ENCODE data around the gene CDKN1B. TPM values are rescaled to one million over a fixed set of nuclear protein-coding genes. Genes with fewer than 3 reads are reported as not detected.

CDKN1B gene
- total RNA-seq, 2 donors from 2014 or later = 38.0 to 53.3 TPM

- ATAC-seq = peak; percentile 91
- peak; percentile 92 to 93 for DNase-seq
- intact Hi-C loops (cut with DNase I, micrococcal nuclease) = no loop called here
These were observed 20.4 kb upstream of the CDKN1B start for GRCh38 chr12:12696562-12697383.

DNA sequence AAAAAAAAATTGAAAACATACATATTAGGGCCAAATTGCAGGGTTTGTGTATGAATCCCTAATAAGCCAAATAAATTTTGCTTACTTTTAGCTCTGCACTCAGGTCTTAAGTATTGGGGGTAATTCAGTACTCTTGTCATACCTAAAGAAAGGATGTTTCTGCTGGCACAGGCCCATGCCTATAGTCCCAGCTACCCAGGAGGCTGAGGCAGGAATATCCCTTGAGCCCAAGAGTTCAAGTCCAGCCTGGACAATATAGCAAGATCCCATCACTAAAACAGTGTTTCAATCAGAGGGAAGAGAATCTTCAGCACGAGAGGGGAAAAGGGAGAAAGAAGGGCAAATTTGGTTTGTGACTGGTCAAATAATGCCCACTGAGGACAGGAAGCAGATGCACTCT lies 17.8 kb upstream of the CDKN1B start:
- intact Hi-C loops (cut with DNase I, micrococcal nuclease) = no loop called here
- DNase-seq (no peak), ATAC-seq (no peak)

GRCh38 chr12:12700254-12700653 lies 16.9 kb upstream of the CDKN1B start:
- intact Hi-C loops (cut with DNase I, micrococcal nuclease) = loop anchor here in 1 of 2 donors (5.0 kb wide), 1 partner anchor 323 kb away; no protein-coding TSS in a partner anchor
- no peak for DNase-seq
- ATAC-seq = no peak

GRCh38 chr12:12701457-12701856 lies 15.7 kb upstream of the CDKN1B start:
- intact Hi-C loops (cut with DNase I, micrococcal nuclease) = loop anchor here in 1 of 2 donors (5.0 kb wide), 1 partner anchor 324 kb away; no protein-coding TSS in a partner anchor
- ATAC-seq = no peak

GRCh38 chr12:12704593-12705230 lies 12.5 kb upstream of the CDKN1B start:
- DNase-seq = peak; percentile 50 to 63
- intact Hi-C loops (cut with DNase I, micrococcal nuclease) = loop anchor here in 1 of 2 donors (5.0 kb wide), 1 partner anchor 327 kb away; no protein-coding TSS in a partner anchor
- ATAC-seq = peak; percentile 92

More at GRCh38 chr12:12701457-12701856, 15.7 kb upstream of the CDKN1B start:
- DNase-seq = no peak

DNA sequence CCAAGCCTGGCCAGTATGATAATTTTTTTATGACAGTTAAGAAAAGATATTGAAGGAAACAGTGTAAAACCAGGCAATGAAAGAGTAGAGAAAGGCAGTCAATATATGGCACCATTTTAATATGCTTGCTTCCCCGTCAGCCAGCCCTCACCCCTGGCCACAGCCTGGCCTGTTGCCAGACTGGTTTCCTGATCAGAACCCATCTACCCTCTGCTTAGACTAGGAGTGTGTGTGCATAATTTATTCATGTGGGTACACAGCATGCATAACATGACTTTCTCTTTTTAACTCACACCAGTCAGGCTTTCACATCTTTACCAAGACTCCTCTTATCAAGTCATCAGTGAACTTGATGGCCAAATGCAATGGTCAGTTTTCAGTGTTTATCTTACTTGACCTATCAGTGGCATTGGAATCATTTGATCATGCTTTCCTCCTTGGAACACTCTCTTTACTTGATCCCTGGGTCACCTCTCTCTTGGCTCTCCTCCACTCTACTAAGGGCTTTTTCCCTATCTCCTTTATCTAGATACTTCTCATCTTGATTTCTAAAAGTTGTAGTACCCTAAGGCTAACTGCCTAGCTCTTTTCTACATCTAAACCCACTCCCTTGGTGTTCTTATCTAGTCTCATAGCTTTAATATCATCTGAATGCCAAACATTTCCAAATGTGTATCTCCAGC lies 11.2 kb upstream of the CDKN1B start:
- intact Hi-C loops (cut with DNase I, micrococcal nuclease) = no loop called here
- DNase-seq = peak in 1 of 2 donors; percentile 67

GRCh38 chr12:12713932-12714275 lies 3.3 kb upstream of the CDKN1B start:
- DNase-seq = no peak
- intact Hi-C loops (cut with DNase I, micrococcal nuclease) = no loop called here
- no peak for ATAC-seq

More for the DNA sequence above, 11.2 kb upstream of the CDKN1B start:
- ATAC-seq = no peak

- intact Hi-C loops (cut with DNase I, micrococcal nuclease) = no loop called here
- ATAC-seq = peak; percentile 17
- peak; percentile 72 to 75 for DNase-seq
These were observed 2.7 kb upstream of the CDKN1B start for GRCh38 chr12:12714276-12715021.

GRCh38 chr12:12715128-12715458 lies 2.1 kb upstream of the CDKN1B start:
- no peak for ATAC-seq
- intact Hi-C loops (cut with DNase I, micrococcal nuclease) = no loop called here
- no peak for DNase-seq

GRCh38 chr12:12715459-12716150 lies 1.6 kb upstream of the CDKN1B start:
- ATAC-seq (no peak), DNase-seq (peak in 1 of 2 donors; percentile 59)
- intact Hi-C loops (cut with DNase I, micrococcal nuclease) = no loop called here

GRCh38 chr12:12716151-12716792 lies 896 bp upstream of the CDKN1B start:
- DNase-seq (no peak), ATAC-seq (peak; percentile 2)
- intact Hi-C loops (cut with DNase I, micrococcal nuclease) = no loop called here

DNA sequence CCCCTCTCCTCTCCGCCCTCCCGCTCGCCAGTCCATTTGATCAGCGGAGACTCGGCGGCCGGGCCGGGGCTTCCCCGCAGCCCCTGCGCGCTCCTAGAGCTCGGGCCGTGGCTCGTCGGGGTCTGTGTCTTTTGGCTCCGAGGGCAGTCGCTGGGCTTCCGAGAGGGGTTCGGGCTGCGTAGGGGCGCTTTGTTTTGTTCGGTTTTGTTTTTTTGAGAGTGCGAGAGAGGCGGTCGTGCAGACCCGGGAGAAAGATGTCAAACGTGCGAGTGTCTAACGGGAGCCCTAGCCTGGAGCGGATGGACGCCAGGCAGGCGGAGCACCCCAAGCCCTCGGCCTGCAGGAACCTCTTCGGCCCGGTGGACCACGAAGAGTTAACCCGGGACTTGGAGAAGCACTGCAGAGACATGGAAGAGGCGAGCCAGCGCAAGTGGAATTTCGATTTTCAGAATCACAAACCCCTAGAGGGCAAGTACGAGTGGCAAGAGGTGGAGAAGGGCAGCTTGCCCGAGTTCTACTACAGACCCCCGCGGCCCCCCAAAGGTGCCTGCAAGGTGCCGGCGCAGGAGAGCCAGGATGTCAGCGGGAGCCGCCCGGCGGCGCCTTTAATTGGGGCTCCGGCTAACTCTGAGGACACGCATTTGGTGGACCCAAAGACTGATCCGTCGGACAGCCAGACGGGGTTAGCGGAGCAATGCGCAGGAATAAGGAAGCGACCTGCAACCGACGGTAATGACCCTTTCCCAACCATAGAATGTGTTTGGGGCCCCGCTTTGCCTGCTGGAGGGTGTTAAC lies 615 bp downstream of the CDKN1B start:
- DNase-seq (peak in 1 of 2 donors; percentile 53), ATAC-seq (peak; percentile 21)
- intact Hi-C loops (cut with DNase I, micrococcal nuclease) = no loop called here

DNA sequence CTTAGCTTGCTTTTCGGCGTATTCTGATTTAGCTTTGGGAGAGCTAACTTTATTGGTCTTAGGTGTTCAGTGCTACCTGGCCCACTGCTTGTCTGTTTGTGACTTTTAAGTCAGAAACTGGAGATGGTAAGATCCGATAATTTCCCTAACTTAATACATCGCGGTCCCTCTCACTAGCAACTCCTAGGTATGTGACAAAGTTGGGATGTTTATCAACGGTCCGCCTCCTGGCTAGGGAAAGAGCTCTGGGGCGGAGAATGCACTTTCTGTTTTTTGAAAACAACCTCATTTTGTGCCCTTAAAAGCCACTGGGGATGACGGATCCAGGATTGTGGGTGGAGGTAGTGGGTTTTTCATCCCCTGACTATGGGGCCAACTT lies 1.2 kb downstream of the CDKN1B start:
- DNase-seq (no peak), ATAC-seq (no peak)
- intact Hi-C loops (cut with DNase I, micrococcal nuclease) = no loop called here

- ATAC-seq (no peak), DNase-seq (peak in 1 of 2 donors; percentile 50)
- intact Hi-C loops (cut with DNase I, micrococcal nuclease) = no loop called here
These were observed 1.7 kb downstream of the CDKN1B start for GRCh38 chr12:12718853-12719252.

DNA sequence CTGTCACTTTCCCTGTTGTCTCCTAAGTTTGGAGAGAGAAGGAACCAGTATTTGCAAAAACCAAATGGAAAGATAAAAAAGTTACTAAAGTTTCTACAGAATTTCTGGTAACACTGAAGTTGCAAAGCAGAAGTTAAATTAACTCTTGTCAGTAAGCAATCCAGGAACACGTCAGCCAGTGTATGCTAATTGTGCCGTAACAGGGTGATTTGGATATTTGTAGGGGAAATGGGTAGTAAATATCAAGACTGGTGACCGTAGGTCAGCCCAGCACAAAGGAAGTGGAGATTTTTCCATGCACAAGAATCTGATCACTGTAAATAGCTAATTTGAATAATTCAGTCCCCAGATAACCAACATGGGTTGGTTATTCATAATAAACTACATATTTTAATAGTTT lies 2.3 kb downstream of the CDKN1B start:
- intact Hi-C loops (cut with DNase I, micrococcal nuclease) = no loop called here
- no peak for DNase-seq
- ATAC-seq = no peak

DNA sequence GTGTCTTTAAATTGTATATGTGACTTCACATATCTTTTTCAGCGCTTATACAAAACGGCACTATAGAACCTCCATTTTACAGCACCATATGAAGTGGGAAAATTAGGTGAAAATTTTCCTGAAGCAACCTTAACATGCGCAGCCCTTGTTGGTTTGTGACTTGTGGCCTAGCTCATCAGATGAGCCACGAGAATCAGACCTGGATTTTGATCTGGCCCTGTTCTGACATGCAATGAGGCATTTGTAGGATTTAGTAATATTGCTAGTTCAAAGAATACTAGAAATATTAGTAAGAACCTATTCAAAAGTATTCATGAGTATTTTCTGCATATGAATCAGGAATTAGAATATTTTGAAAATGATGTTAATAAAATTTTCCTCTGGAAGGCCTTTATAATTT lies 2.9 kb downstream of the CDKN1B start:
- DNase-seq = no peak
- intact Hi-C loops (cut with DNase I, micrococcal nuclease) = no loop called here
- no peak for ATAC-seq

GRCh38 chr12:12720672-12721161 lies 3.5 kb downstream of the CDKN1B start:
- intact Hi-C loops (cut with DNase I, micrococcal nuclease) = no loop called here
- ATAC-seq (no peak), DNase-seq (no peak)
